ENCODE data around the gene NTMT1. TPM values are rescaled to one million over a fixed set of nuclear protein-coding genes. Genes with fewer than 3 reads are reported as not detected.

Gene NTMT1
- total RNA-seq, 3 donors from 2014 or later: 17.8 to 31.1 (median 27.4) TPM

DNA sequence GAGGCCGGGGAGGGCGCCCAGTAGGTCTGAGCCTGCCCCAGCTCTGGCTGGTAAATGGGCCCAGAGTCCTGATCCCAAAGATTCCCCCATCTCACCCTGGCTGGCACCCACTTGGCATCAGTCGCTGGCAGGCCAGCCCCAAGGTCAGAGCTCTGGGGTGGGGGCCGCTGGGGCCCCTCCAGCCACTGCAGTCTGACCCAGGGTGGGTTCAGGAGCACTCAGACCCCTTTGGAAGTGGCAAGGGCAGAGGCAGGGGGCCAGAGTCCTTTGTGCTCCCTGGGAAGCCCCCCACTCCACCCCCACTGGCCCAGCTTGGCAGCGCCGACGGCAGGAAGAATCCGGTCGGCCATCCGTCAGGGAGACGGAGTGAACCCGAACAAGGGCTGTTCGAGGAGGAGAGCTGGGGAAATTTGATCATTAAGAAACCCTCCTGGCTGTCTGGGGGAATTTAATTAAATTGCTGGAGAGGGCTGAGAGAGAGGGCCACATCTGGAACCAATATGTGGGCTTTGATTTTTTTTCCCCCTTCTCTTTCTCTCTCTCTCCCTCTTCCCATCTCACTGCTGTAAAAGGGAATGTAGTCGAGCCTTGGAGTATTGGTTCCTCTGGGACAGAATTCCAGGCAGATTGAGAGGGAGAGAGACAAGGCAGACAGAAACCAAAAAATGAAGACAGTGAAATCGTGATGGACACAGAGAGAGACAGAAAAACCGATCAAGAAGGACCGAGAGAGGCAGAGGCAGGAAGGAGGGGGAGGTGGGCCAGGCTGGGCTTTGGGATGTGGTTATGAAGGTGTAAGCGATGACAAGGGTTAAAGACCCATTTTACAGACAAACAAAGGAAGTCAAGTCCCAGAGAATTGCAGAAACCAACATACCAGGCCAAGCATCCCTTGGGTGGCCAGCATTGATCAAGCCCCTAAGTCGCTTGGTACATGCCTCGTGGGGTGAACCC, 24.0 kb downstream of the NTMT1 start:
- Histone ChIP-seq H3K9me3 (no peaks in the 10 kb centered on the region), H3K36me3 (no peaks in the 10 kb centered on the region), H3K4me1 (no peaks in the 10 kb centered on the region), H3K4me3 (no peak overlapping the region), H3K27ac (peak overlapping the region; percentile 50 to 84), H3K27me3 (no peaks in the 10 kb centered on the region)
- DNase-seq (ENCODE audit: low spot score in 2 of 2): no peak
- intact Hi-C loops (cut with DNase I; ENCODE audit: low total_unique reads): loop anchor here (2.0 to 10.0 kb wide), 2 partner anchors 61 to 135 kb away; no protein-coding TSS in a partner anchor
- TF ChIP-seq, protein P1, sequence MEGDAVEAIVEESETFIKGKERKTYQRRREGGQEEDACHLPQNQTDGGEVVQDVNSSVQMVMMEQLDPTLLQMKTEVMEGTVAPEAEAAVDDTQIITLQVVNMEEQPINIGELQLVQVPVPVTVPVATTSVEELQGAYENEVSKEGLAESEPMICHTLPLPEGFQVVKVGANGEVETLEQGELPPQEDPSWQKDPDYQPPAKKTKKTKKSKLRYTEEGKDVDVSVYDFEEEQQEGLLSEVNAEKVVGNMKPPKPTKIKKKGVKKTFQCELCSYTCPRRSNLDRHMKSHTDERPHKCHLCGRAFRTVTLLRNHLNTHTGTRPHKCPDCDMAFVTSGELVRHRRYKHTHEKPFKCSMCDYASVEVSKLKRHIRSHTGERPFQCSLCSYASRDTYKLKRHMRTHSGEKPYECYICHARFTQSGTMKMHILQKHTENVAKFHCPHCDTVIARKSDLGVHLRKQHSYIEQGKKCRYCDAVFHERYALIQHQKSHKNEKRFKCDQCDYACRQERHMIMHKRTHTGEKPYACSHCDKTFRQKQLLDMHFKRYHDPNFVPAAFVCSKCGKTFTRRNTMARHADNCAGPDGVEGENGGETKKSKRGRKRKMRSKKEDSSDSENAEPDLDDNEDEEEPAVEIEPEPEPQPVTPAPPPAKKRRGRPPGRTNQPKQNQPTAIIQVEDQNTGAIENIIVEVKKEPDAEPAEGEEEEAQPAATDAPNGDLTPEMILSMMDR (IDR thresholded peaks at IDR 0.05): no peak
- TF ChIP-seq POLR2A (IDR thresholded peaks at IDR 0.05) (no peak), POLR2AphosphoS5 (IDR thresholded peaks at IDR 0.05) (no peak)

DNA sequence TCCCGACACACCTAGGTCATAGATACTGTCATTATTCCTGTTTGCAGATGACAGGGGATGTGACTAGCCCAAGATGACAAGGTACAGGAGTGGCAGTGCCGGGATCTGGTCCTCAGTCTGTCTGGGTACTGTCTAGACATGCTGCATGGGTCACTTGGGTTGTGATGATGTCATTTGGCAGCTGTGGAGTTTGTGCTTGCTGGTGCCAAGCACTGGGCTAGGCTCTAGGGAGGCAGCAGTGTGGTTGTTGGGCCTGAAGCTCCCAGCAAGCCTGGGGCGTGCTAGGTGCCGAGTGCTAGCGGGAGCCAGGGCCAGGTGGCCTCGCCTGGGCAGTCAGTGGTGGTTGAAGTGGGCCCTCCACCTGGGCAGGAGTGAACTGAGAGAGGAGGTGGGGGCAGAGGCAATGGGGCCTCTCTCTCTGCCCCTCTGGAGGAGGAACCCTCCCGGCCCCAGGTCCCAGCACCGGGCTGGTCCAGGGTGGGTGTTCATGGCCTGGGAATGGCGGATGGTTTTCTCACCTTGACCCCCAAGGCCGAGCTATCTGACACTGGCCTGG, 24.8 kb downstream of the NTMT1 start:
- TF ChIP-seq POLR2AphosphoS5 (IDR thresholded peaks at IDR 0.05) (no peak), POLR2A (IDR thresholded peaks at IDR 0.05) (no peak)
- TF ChIP-seq, protein P1 (IDR thresholded peaks at IDR 0.05): no peak
- no peaks in the 10 kb centered on the region for H3K9me3 ChIP-seq
- H3K36me3 ChIP-seq: no peaks in the 10 kb centered on the region
- H3K27ac ChIP-seq: peak overlapping the region in 1 of 2 donors; percentile 84
- H3K27me3 ChIP-seq: no peaks in the 10 kb centered on the region
- intact Hi-C loops (cut with DNase I; ENCODE audit: low total_unique reads): no loop called here
- DNase-seq (ENCODE audit: low spot score in 2 of 2): no peak
- no peak overlapping the region for H3K4me3 ChIP-seq
- no peaks in the 10 kb centered on the region for H3K4me1 ChIP-seq

DNA sequence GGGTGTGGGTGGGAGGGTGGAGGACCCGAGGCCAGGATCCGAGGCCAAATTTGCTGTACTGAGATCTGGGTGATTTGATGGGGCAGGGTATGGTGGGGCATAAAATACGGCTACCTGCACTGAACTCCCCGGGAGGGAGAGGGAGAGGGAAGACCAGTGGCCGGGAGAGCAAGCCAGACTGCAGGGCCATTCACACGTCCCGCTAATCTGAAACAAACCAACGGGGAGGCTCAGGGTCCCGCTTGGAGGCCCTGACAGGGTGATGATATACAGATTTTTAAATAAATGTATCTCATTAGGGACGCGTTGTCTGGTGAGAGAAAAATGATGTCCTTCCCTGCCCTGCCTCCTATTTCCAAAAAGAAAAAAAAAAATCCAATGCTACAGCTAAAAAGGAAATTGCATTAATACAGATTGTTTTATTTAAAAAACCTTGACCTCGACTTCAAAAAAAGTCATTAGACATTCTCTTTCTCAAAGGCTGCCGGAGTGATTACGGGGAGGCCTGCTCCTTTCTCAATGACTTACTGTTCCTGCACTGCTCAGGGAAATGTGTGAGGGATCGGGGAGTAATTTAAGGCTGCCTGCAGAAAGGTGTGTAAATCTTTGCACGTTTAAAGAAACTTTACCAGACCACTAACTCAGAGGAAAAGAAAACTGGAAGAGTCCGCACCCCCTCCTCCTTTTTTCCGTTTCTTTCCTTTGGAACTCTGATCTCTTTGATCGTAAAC, 28.0 kb downstream of the NTMT1 start:
- H3K27ac ChIP-seq: no peak overlapping the region
- H3K9me3 ChIP-seq: no peaks in the 10 kb centered on the region
- no peak overlapping the region for H3K4me3 ChIP-seq
- no peaks in the 10 kb centered on the region for H3K4me1 ChIP-seq
- no peaks in the 10 kb centered on the region for H3K36me3 ChIP-seq
- no peaks in the 10 kb centered on the region for H3K27me3 ChIP-seq
- TF ChIP-seq POLR2A (IDR thresholded peaks at IDR 0.05) (no peak), POLR2AphosphoS5 (IDR thresholded peaks at IDR 0.05) (no peak)
- TF ChIP-seq, protein P1 (IDR thresholded peaks at IDR 0.05): no peak
- intact Hi-C loops (cut with DNase I; ENCODE audit: low total_unique reads): no loop called here
- DNase-seq (ENCODE audit: low spot score in 2 of 2): no peak

DNA sequence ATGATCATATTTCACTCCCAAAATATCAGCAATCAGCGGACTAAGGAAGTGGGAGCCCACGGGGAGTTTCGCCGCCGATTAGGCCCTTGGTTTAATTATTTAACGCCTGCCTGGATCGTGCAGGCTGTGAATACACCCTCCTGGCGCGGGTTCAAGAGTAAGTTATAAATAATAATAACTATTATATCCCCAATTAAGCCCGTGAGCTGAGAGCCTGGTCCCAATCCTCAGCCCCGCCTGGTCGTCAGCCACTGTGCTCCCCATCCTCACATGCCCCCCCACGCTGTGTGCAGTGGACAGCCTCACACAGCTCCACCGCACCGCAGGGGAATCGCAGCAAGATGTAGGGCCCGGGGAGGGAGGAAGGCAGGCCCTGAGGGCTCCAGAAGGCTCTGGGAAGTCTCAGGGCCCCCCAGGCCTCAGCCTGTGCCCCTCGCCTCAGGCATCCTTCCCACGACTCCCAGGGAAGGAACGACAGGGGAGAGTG, 28.6 kb downstream of the NTMT1 start:
- DNase-seq (ENCODE audit: low spot score in 2 of 2): no peak
- TF ChIP-seq POLR2AphosphoS5 (IDR thresholded peaks at IDR 0.05) (no peak), POLR2A (IDR thresholded peaks at IDR 0.05) (no peak)
- TF ChIP-seq, protein P1 (IDR thresholded peaks at IDR 0.05): no peak
- Histone ChIP-seq H3K4me3 (no peak overlapping the region), H3K4me1 (no peaks in the 10 kb centered on the region), H3K27ac (peak overlapping the region in 1 of 2 donors; percentile 48), H3K9me3 (no peaks in the 10 kb centered on the region), H3K27me3 (no peaks in the 10 kb centered on the region), H3K36me3 (no peaks in the 10 kb centered on the region)
- intact Hi-C loops (cut with DNase I; ENCODE audit: low total_unique reads): loop anchor here (5.0 kb wide), 1 partner anchor 1008 kb away; the partner anchor contains the start of gene PRDM12
